ENCODE measurements around the gene SLC38A5. TPM values are rescaled to one million over a fixed set of nuclear protein-coding genes. Genes with fewer than 3 reads are reported as not detected.
"Not testable (repeated sequence)": the region's sequence is repeated elsewhere in the genome, so short reads cannot be mapped to it uniquely, and the experiment has no call there.

Gene SLC38A5
- total RNA-seq = 1.8 and 2.3 TPM in 2 replicates
- 6.8 TPM for polyA plus RNA-seq (2012)

DNA sequence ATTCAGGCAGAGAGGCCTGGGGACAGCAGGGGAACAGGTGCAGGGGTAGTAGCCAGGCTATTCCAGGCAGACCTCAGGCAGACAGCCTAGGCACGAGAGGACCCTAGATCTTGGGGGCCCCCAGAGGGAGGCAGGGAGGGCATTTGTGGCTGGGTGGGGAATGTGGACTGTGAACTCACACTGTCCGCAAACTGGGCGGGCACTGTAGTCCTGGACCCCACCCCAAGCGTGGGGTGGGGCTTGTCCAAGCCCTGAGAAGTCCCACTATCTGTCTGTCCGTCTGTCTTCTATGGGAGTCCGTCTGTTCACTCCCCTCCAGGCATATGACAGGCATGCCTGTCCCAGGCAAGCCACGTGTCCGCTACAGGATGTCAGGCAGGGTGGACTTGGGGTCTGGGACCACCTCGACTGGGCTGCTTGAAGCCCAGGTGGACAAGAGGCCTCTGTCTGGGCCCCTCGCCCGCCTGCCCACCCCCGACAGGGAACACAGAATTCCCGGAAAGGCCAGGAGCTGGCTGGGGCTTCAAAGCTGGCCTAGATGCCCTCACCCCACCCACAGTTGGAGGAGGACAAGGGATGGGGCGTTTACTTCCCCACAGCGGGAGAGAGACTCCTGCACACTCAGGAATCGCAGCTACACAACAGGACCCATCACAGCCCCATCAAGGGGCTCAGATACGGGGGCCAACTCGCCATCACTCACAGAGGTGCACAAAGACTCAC, at the start of gene SLC38A5:
Gene SLC38A5 (minus strand): TSS at position 151 of the 723 bp plus-strand sequence. CDS start 2,336 bp downstream, outside the sequence.
- DNase-seq (ENCODE audit: low read depth) = no peak

DNA sequence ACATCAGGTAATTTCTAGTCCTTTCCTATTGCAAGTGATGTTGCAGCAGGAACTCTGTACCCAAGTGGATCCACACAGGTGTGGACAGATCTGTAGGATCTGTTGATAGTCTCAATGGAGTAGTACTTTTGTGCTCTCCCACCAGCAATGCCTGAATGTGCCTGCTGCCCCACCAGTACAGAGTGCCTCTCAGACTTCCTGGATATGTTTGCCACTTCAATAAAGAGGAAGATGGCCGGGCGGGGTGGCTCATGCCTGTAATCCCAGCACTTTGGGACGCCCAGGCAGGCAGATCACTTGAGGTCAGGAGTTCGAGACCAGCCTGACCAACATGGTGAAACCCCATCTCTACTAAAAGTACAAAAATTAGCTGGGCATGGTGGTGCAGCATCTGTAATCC, 49.4 kb upstream of the SLC38A5 start:
- DNase-seq (ENCODE audit: low read depth) = not testable (repeated sequence)

GRCh38 chrX:48516987-48517386, 46.9 kb upstream of the SLC38A5 start:
- no peak for DNase-seq (ENCODE audit: low read depth)

DNA sequence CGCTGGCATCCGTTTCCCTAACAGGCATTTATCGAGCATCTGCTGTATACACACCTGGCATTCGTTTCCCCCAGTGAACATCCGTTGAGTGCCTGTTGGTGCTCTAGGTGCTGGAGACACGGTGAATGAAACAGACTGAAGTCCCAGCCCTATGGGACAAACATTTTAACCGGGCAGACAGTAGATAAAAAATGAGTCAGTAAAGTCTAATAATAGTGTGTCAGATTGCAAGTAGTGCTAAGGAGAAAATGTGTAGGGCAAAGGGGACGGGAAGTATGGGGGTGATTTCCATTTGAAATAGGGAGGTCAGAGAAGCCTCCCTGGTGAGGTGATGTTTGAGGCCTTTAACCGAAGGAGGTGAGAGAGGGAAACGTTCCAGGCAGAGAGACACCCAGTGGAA, 46.2 kb upstream of the SLC38A5 start:
- DNase-seq (ENCODE audit: low read depth) = no peak

DNA sequence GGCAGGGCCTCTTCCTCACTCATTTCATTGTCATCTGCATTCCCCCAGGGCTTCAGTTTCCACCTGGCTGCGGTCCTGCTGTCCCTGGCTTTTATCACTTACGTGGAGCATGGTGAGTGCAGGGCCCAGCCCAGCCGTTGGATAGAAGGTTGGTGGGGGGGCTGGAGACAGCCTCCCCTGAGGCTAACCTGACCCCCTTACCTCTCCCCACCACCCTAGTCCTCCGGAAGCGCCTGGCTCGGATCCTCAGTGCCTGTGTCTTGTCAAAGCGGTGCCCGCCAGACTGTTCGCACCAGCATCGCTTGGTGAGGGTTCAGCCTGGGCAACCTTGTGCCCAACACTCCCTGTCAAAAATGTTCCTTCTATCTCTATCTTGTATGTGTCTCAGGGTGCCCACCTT, 45.8 kb upstream of the SLC38A5 start:
- no peak for DNase-seq (ENCODE audit: low read depth)

- DNase-seq (ENCODE audit: low read depth) = no peak
Observed at GRCh38 chrX:48514868-48515460, 44.9 kb upstream of the SLC38A5 start.

DNA sequence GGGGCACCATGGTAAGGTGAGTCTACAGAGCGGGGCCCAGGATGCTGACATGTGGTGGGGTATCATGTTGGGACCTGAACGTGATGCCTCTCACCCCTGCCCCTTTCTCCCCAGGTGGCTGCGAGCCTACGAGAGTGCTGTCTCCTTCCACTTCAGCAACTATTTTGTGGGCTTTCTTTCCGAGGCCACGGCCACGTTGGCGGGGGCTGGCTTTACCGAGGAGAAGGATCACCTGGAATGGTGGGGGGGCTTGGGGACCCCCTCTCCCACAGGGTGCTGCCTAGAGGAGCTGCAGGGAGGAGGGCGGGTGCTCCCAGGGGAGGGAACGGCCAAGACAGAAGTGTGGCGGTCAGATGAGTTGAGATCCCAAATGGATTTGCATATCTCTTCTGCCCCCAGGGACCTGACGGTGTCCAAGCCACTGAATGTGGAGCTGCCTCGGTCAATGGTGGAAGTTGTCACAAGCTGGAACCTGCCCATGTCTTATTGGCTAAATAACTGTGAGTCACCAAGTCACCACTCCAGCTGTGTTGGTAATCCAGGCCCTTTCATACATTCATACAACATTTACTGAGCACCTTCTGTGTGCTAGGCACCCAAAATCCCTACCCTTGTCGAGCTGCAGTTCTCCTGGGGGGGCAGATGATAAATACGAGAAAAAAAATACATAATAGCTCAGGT, 44.2 kb upstream of the SLC38A5 start:
- DNase-seq (ENCODE audit: low read depth) = no peak

GRCh38 chrX:48513670-48514069, 43.6 kb upstream of the SLC38A5 start:
- no peak for DNase-seq (ENCODE audit: low read depth)

GRCh38 chrX:48512371-48512935, 42.4 kb upstream of the SLC38A5 start:
- DNase-seq (ENCODE audit: low read depth) = no peak

DNA sequence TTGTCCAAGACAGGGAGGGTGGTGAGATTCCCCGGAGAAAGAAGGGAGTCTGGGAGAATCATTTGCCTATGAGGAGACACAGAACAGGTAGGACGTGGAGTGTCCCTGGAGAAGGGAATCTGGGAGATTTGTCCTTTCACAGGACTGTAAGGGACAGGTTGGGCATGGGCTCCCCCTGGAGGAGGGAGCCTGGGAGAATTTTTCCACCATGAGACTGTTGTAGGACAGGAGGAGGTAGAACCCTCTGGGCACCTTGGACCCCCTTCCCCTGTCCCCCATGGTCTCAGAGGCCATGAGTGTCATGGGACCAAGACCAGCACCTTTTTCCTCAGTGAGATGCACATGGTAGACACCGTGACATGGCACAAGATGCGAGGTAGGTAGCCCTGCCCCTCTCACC, 41.5 kb upstream of the SLC38A5 start:
- DNase-seq (ENCODE audit: low read depth) = no peak

DNA sequence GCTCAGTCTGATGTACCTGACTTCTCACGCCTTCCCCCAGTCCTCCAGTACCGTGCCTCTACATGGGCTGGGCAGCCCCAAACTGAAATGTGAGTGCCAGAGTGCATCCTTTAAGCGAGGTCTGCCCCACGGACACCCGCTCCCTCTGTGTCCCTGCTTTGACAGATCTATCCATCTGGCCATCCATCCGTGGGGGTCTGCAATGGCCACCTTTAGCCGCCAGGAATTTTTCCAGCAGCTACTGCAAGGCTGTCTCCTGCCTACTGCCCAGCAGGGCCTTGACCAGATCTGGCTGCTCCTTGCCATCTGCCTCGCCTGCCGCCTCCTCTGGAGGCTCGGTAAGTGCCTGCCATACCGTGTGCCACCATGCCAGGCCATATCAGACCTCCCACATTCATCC, 39.6 kb upstream of the SLC38A5 start:
- DNase-seq (ENCODE audit: low read depth) = no peak

DNA sequence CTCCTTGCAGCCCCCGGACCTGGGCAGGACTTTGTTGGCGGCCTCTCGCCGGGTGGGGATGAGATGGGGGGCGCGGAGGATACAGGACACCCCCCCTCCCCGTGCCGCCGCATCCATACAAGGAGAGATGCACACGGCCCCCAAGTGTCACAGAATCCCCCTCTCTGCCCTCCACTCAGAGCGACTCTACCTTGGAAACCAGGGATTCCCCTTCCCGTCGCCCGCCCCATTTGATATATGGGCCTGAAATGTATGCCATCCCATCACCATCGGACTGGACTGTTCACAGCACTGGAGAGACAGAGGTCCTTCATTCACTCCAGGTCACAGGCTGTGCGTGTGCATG, 39.2 kb upstream of the SLC38A5 start:
- DNase-seq (ENCODE audit: low read depth) = no peak

DNA sequence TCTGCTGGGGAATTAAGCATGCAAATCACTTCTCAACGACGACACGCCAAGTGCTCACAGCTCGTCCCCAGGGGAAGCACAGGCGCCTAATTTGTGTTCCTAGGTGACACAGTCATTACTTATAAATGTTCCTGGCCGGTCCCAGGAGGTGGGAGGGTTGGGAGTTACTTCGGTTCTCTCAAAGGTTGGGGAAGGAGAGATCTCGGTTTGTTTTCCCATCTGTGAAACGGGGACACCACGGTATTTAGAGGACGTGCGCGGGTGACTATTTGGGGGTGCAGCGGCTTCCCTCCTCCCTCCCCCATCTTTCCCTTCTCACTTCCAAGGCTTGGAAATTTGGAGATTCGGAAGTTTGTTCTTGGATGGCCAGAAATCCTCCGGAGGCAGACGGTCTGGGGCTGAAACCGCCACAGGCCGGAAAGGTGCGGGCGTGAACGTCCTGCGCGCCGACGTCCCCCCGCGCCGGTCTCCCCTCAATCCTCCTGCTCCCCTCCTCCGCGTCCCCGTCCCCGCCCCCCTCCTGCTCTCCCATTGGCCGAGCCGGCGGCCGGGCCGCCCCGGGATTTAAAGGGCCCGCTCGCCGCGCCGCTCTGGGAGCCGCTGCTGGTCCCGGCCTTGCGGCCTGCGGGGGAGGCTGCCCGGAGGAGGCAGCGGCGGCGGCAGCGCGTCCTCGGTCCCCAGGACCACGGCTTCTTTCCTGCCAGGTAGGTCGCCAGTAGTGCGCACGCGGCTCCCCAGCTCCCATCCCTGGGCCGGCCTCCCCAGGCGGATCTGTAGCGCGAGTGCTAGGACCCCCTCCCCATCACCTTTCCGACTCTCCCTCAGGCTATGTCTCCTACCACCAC, 38.6 kb upstream of the SLC38A5 start, which contains the start of gene PORCN:
Gene PORCN (plus strand): TSS at position 593 of the 845 bp plus-strand sequence. CDS start 829 bp downstream, outside the sequence.
- DNase-seq (ENCODE audit: low read depth) = peak; percentile 76

- no peak for DNase-seq (ENCODE audit: low read depth)
Observed at GRCh38 chrX:48507246-48507645, 37.2 kb upstream of the SLC38A5 start.

- DNase-seq (ENCODE audit: low read depth) = no peak
Observed at GRCh38 chrX:48505481-48505880, 35.4 kb upstream of the SLC38A5 start.

GRCh38 chrX:48504261-48504660, 34.2 kb upstream of the SLC38A5 start:
- DNase-seq (ENCODE audit: low read depth) = no peak

DNA sequence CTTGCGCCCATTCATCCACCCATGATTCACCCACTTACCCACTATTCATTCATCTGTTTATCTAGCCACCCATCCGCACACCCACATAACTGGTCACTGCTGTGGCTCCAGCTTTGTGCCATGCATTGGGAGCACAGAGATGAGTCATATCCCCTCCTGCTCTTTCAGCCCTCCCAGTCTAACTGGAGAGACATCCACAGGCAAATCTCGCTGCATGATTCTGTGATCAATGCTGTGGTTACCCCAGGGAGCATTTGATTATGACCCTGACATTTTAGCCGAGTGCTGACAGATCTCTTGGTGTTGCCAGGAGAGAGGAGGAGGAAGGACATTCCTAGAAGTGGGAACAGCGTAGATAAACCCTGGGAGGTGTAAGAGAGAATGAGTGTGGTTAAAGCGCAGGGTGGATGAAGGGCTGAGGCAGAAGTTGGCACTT, 28.3 kb upstream of the SLC38A5 start:
- DNase-seq (ENCODE audit: low read depth) = peak; percentile 59

GRCh38 chrX:48497871-48498270, 27.8 kb upstream of the SLC38A5 start:
- DNase-seq (ENCODE audit: low read depth) = no peak

DNA sequence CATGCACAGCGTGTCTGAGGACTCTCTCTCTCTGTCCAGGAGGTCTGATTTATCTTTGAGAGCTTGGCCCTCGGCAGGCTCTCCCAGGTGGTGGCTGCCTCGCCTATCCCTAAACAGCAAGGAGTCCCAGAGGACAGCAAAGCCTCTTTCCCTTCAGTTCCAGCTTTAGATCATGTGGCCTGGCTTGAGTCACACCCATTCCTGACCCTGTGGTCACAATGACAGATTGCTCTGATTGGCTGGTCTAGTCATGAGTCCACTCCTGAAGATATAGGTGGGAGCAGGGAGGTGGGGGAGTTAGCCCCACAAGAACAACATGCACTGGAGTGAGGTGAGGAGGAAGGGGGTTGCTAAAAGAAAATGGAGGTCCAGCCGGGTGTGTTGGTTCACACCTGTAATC, 26.6 kb upstream of the SLC38A5 start:
- no peak for DNase-seq (ENCODE audit: low read depth)

GRCh38 chrX:48493890-48494364, 23.9 kb upstream of the SLC38A5 start:
- peak; percentile 66 for DNase-seq (ENCODE audit: low read depth)

All from myocyte (in vitro differentiated cells).